MM.1S (cell line): ENCODE measurements around the gene TGOLN2.

Experiments used
- EZH2 ChIP-seq: fragments of 300-600 bp; sonication (generic); optimal IDR thresholded peaks from 2 replicates; pipeline ENCODE3; 2017; ENCODE audit warnings: low read depth, mild to moderate bottlenecking, antibody characterized with exemption, low read length, mixed read lengths
- EZH2phosphoT487 ChIP-seq: fragments of 300-600 bp; sonication (generic); IDR thresholded peaks from 2 replicates; pipeline ENCODE4 v1.6.1; 2018; ENCODE audit warnings: antibody characterized with exemption, low read length
- TF ChIP-seq, protein P1 (sequence below): fragments of 300-600 bp; sonication (generic); IDR thresholded peaks from 2 replicates; pipeline ENCODE4 v1.5.1; 2016; ENCODE audit warnings: antibody characterized with exemption, low read length, mixed read lengths

GRCh38 chr2:85309699-85310321 is 18.0 kb downstream of the TGOLN2 start:
- TF ChIP-seq, protein P1, sequence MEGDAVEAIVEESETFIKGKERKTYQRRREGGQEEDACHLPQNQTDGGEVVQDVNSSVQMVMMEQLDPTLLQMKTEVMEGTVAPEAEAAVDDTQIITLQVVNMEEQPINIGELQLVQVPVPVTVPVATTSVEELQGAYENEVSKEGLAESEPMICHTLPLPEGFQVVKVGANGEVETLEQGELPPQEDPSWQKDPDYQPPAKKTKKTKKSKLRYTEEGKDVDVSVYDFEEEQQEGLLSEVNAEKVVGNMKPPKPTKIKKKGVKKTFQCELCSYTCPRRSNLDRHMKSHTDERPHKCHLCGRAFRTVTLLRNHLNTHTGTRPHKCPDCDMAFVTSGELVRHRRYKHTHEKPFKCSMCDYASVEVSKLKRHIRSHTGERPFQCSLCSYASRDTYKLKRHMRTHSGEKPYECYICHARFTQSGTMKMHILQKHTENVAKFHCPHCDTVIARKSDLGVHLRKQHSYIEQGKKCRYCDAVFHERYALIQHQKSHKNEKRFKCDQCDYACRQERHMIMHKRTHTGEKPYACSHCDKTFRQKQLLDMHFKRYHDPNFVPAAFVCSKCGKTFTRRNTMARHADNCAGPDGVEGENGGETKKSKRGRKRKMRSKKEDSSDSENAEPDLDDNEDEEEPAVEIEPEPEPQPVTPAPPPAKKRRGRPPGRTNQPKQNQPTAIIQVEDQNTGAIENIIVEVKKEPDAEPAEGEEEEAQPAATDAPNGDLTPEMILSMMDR = no peak
- no peak for TF ChIP-seq EZH2phosphoT487
- TF ChIP-seq EZH2 = no peak
